ENCODE data around the gene AUTS2. TPM values are rescaled to one million over a fixed set of nuclear protein-coding genes. Genes with fewer than 3 reads are reported as not detected.
A peak's percentile ranks its signal among the peaks of the same experiment; 100 is the strongest.

AUTS2 gene
- total and polyA plus RNA-seq, 10 of the 15 experiments (the other 5 are each of a cell fraction or from before 2014, with no cell fraction given), result 6.4 to 55.6 (median 21.6) TPM

GRCh38 chr7:69962186-69963065 lies 364.2 kb downstream of the AUTS2 start (continued):
- TF ChIP-seq KAT2A (conservative IDR thresholded peaks at IDR 0.05; ENCODE audit: control insufficient read depth, low read depth, low read length), result no peak
- TF ChIP-seq HDAC2 (IDR thresholded peaks at IDR 0.05), result no peak
- TF ChIP-seq, protein P1, sequence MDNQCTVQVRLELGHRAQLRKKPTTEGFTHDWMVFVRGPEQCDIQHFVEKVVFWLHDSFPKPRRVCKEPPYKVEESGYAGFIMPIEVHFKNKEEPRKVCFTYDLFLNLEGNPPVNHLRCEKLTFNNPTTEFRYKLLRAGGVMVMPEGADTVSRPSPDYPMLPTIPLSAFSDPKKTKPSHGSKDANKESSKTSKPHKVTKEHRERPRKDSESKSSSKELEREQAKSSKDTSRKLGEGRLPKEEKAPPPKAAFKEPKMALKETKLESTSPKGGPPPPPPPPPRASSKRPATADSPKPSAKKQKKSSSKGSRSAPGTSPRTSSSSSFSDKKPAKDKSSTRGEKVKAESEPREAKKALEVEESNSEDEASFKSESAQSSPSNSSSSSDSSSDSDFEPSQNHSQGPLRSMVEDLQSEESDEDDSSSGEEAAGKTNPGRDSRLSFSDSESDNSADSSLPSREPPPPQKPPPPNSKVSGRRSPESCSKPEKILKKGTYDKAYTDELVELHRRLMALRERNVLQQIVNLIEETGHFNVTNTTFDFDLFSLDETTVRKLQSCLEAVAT (IDR thresholded peaks at IDR 0.05), result 0 out of 2 replicates have a peak, but pooled peaks have one; percentile 41
- peak; percentile 19; the same call in 1 of the 2 replicates for TF ChIP-seq CREM (IDR thresholded peaks at IDR 0.05; ENCODE audit: low read depth)
- TF ChIP-seq ATF3 (IDR thresholded peaks at IDR 0.05; ENCODE audit: borderline replicate concordance, extremely low read depth, low read depth, low read length), result no peak
- TF ChIP-seq TCF12 (IDR thresholded peaks at IDR 0.05; ENCODE audit: low read depth, low read length), result no peak
- no peak for TF ChIP-seq RFX5 (IDR thresholded peaks at IDR 0.05; ENCODE audit: low read depth, low read length)
- no peak for TF ChIP-seq EZH2 (IDR thresholded peaks at IDR 0.05; ENCODE audit: borderline replicate concordance, control insufficient read depth, low read depth, low read length)
- peak; percentile 45; the same call in 1 of the 2 replicates for TF ChIP-seq NFIC (IDR thresholded peaks at IDR 0.05; ENCODE audit: low read depth, low read length)

Measured in GM12878 (cell line).